Activated effector memory CD4-positive, alpha-beta T cell treated with Interleukin-2 at 50 U/mL for 16 hours (primary cell): ENCODE data around the gene TLX1.

Experiments
- DNase-seq: peaks from one replicate; pipeline ENCODE4 v3.0.0-alpha.2; 2020

Gene TLX1

GRCh38 chr10:101134299-101135127 lies 3.4 kb downstream of the TLX1 start:
- no peak for DNase-seq

DNA sequence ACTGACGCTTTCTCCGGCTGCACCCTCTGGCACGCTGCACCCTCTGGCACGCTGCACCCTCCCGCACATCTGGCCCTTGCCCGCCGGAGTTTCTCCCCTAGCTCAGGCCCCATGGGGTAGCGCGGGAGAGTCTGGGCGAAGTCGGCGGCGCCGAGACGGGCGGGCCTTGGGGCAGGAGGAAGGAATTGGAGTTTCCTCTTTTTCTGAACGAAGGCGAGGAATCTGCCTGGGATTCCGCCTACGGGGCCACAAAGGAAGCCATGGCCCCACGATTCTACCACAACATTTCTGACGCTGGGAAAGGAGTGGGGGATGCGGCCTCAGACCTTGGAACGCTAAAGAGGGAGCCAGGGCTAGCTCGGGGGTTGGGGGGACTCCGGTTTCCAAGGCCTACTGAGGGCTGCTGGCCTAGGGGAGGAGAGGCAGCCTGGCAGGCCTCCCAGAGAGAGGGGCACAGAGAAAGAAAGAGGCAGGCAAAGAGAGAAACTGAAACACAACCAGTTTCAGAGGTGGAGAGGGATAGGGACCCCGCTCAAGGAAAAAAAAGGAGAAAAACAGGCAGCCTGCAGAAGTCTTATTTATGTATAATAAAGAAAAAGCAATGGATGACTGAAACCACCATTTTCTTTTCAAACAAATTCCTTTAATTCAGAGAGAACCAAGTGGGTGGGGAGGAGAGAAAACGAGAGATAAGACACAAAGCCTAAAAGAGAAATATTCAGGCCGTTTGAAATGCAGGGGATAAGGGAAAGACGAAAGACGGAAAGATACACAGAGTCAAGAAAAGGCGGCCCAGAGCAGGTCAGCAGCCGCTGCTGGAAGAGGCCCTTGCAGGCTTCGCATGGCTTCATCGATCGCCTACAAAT lies 4.3 kb downstream of the TLX1 start:
- DNase-seq, result no peak

DNA sequence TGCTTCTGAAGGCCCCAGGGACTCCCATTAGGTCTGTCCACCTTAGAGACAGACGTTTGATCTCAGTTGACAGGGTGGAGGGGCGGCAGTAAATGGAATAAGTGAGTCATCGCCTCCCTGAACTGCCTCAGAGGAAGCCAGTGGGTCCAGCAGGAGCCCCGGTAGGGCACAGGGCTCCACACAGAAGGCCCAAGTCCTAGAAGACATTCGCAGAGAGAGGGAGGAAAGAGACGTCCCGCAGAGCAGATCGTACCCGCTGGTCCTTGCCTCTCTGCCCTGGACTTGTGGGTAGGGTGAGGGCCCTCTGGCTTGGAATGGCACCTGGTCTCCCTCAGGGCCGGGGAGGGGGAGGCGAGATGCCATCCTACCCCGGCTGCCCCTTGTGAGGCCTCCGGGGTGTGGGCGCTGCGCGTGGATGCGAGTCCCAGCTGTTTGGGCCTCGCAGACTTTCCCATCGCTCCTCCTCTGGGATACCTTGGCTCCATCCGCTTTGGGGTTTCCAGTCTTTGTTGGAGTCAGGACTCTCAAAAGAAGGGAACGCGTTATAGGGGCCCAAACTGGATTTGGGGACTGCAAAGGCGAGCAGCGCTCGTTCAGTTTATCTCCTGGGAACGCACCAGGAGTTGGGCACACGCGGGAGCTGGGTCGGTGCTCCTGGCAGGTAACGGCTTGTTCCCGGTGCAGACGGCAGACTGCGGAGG lies 5.1 kb downstream of the TLX1 start:
- no peak for DNase-seq

- DNase-seq, result no peak
These were observed 5.6 kb downstream of the TLX1 start for GRCh38 chr10:101136708-101137121.

DNA sequence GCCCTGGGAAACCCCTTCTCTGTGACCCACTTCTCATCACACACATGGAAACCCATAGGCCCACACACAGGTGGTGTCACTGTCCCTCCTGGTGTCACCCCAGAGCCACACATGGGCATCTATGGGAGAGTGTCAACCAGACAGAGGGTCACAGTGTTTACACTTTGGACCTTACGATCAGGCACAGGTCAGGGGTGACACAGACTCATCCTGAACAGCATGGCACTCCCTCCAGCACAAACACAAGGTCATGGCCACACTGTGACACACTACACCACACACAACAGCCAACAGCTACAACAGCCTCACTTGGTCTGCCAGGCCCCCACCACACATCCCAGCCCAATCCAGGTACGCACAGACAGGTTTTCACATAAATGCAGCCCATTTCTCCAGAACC lies 6.2 kb downstream of the TLX1 start:
- no peak for DNase-seq

GRCh38 chr10:101138788-101139420 lies 7.8 kb downstream of the TLX1 start:
- DNase-seq, result no peak

DNA sequence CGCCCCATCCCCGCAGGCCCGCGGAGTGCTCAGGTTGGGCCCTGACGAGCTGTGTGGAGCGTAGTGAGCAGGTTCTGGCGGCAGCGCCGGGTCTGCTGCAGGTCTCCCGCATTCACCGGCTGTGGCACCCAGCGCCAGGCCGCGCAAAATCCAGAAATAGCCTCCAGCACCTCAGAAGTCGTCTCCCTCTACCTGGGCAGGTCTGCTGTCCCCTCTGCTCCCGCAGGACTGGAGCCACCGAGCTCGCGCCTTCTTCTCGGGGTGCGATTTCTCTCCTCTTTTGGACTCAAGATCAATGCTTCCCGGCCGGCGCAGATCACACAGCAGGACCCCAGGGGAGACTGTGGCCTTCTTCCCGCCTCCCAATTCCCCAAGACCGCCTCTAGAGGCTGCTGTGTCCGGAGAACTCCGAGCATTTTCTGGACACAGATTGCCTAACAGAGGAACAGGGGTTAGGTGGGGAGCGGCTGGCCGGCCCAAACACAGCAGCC lies 8.4 kb downstream of the TLX1 start:
- DNase-seq, result no peak

DNA sequence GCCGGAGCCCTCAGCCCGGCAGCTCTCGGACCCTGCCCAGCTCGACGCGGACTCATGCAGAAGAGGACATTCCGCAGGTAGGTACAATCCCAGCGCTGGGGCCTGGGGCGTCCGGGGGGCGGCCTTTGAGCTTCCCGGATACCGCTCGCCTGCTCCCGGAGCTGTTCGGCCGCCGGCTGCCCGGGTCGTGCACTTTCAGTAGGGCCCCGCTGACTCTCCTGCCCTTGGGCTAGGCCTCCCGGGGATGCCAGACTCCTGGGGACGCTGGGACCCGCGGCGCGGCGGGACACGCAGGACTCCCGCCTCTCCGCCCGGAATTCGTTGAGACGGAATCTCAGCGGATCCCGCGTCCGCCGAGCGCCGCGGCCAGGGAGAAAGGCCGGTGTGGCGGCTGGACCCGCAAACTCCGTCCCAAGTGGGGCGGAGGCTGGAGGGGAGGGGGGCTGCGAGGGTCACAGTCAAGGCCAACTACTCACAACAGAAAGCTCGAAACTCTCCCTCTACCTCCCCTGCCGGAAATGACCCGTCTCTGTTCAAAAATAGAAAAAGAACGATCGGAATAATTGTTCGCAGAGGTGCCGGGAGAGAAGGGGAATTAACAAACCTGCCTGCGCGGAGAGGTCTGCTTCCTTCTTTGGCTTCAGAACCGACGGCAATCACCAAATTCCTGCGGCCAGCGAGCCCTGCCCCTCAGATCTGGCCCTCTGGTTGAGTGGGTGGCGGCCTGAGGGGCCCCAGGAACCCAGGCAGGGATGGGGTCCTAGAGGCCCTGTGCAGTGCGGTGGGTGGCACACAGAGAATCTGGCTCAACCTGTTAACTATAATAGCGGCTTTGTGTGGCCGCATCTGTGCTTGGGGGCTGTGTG lies 9.2 kb downstream of the TLX1 start:
- no peak for DNase-seq

DNA sequence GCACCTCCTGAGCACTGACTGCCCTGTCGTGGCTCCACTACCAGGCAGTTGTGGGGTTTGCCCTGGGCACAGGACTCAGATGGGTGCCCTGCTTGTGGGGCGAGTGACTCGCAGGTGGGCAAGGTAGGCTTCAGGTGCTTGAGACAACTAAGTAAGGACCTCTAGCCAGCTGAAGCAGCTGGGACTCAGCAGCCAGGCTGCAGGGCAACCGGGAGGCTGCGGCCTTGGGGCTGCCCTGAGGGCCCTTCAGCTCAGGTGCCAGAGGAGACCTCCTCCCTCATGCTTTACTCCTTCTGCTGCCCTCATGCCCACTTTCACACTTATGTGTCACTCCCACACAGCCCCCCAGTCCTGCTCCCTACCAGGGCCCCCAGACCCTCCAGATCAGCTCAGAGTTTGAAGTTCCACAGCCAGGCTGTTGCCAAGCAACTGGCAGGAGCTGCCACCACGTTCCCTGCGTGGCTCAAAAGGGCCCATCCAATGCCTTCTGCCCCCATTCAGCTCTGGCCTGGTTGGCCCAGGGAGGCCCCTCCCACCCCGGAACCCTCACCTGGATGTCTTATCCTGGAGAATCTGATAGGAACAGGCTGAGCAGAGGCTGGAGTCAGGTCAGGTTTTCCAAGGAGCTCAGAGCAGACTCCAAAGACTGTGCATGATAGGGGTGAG lies 10.0 kb downstream of the TLX1 start:
- no peak for DNase-seq

GRCh38 chr10:101141616-101142532 lies 10.8 kb downstream of the TLX1 start:
- peak; percentile 68 for DNase-seq

GRCh38 chr10:101142533-101143344 lies 11.6 kb downstream of the TLX1 start:
- DNase-seq, result no peak

DNA sequence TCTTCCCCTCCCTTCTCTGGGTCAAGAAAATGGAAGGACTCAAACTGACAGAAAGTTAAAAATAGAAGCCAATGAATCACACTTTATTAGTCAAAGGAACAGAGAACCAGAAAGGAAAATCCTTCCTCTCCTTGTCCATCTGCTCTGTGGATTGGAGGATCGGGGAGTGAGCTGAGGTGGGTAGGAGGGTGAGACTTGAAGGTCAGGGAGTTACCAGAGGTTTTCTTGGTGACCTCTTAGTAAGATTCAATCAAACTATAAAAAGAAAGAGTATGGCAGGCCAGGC lies 12.2 kb downstream of the TLX1 start:
- DNase-seq, result no peak

- no peak for DNase-seq
These were observed 13.0 kb downstream of the TLX1 start for GRCh38 chr10:101144053-101144452.

- DNase-seq, result no peak
These were observed 14.0 kb downstream of the TLX1 start for GRCh38 chr10:101145145-101145544.

DNA sequence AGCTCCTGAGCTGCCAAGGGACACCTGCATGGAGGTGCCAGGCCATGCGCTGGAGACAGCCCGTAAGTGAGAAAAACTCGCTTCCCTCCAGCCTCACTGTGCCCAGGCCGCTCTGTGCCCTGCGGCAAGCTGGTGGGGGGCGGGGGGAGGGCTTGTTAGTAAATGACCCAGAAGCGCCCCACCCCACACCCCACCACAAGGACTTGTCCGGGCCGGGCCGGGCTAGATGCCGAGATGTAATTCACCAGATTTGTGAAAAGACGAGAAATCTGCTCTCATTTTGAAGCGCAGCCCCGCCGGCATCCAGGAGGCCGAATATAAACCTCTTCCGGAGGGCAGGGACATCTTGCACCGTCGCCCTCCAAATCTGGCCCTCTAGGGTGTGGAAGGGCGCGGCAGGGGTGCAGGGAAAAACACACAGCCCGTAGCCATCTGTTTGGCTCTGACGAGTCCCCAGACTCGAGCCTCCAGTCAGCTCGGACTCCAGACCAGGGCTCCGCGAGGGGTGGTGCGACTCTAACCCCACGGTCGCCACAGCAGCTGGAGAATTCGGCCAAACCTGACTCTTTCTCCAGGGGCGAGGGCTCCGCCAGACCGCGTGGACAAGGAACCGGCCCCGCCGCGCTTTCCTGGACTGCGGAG lies 14.8 kb downstream of the TLX1 start:
- DNase-seq, result no peak

DNA sequence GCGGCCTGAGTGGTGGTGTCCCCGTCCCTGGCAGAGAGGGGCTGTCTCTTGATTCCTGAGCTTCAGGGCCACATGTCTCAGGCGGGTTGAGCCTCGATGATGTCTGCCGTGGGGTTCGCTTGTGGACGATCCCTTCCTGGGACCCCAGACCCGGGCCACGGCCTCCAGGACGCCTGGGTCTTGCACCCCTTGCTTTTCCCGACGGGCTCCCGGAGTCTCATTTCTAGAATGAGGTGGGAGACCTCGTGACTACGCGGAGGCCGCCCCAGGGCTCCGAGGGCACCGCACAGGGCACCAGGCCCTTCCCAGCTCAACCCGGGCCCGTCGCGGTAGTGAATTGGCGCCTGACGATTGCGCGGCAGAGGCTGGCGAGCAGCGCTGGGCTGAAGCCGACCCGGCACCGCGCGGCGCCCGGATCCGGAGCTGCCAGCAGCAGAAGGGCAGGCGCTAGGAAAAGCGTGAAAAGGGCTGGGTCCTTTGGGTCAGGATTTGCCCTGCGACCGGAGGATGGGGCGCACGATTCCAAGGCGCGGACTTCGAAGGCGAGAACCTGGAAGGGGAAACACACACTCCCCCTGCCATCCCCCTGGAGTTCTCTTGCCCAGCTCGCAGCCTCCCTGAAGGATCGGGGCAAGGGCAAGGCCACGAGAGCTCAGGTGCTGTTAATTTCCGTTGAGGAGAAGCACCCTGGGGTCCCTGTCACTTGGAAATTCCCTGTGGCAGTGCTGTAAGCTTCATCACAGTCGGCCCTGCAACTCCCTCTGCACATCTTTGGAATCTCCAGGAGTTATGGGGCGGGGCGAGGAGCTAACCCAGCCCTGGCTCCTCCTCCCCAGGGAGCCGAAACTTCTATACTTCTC lies 15.5 kb downstream of the TLX1 start:
- no peak for DNase-seq

DNA sequence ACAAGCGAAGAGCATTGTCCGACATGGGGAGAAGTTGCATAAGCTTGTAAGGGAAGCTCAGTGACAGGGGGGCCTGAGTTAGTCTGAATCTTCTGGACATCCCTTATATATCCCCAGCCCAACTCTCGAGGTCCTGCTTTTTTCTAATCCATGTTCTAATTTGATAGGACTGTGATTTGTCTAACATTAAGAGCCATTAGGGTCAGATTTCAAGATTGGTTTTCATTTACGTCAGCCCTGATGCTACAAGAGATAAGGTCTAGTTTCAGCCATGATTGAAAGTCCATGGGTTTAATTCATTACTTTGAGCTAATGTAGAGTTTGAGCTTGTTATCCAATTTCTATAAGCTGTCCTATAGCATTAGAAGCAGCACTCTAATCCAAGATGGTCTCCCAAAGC lies 20.3 kb downstream of the TLX1 start:
- DNase-seq, result no peak

GRCh38 chr10:101152316-101152715 lies 21.2 kb downstream of the TLX1 start:
- DNase-seq, result no peak
